ENCODE measurements around the gene KREMEN1. TPM values are rescaled to one million over a fixed set of nuclear protein-coding genes. Genes with fewer than 3 reads are reported as not detected.

KREMEN1 gene
- total and polyA plus RNA-seq, 9 of the 15 experiments (the other 6 are each of a cell fraction or from before 2014, with no cell fraction given) = 0.69 to 11.5 (median 4.3) TPM

GRCh38 chr22:29205594-29206371 lies 132.9 kb downstream of the KREMEN1 start, which contains the start of gene EMID1 (continued):
- TF ChIP-seq ZFP36 (IDR thresholded peaks at IDR 0.05; ENCODE audit: low read depth, low read length, partially characterized antibody) = peak; percentile 80
- TF ChIP-seq NRF1 (conservative IDR thresholded peaks at IDR 0.05 in 1 of 2, IDR thresholded peaks at IDR 0.05 in 1 of 2) = no peak
- no peak for TF ChIP-seq ELK3 (CRISPR knock-in tag; IDR thresholded peaks at IDR 0.05)
- no peak for TF ChIP-seq COPS2 (conservative IDR thresholded peaks at IDR 0.05)
- no peak for TF ChIP-seq BRD4 (IDR thresholded peaks at IDR 0.05)
- no peak for TF ChIP-seq CREB1 (IDR thresholded peaks at IDR 0.05)
- no peak for TF ChIP-seq CREB1 (CRISPR knock-in tag; IDR thresholded peaks at IDR 0.05)
- no peak for TF ChIP-seq IFI16 (CRISPR knock-in tag; IDR thresholded peaks at IDR 0.05)
- no peak for TF ChIP-seq CBFA2T2 (conservative IDR thresholded peaks at IDR 0.05)
- TF ChIP-seq ELF1 (tag; IDR thresholded peaks at IDR 0.05) = peak; percentile 57; the same call in 1 of the 2 replicates
- TF ChIP-seq NR0B1 (IDR thresholded peaks at IDR 0.05; ENCODE audit: partially characterized antibody) = no peak
- no peak for TF ChIP-seq MCM5 (IDR thresholded peaks at IDR 0.05; ENCODE audit: low read depth)
- TF ChIP-seq TGIF2 (CRISPR knock-in tag; IDR thresholded peaks at IDR 0.05) = no peak
- TF ChIP-seq GTF2B (IDR thresholded peaks at IDR 0.05; ENCODE audit: extremely low read depth, insufficient read length) = no peak
- no peak for TF ChIP-seq TCFL5 (CRISPR knock-in tag; conservative IDR thresholded peaks at IDR 0.05)
- TF ChIP-seq TEAD4 (IDR thresholded peaks at IDR 0.05; ENCODE audit: low read length) = no peak
- no peak for TF ChIP-seq TEAD4 (CRISPR knock-in tag; IDR thresholded peaks at IDR 0.05; ENCODE audit: borderline replicate concordance)
- no peak for TF ChIP-seq TCF3 (CRISPR knock-in tag; IDR thresholded peaks at IDR 0.05)
- peak; percentile 75 for TF ChIP-seq CHD1 (IDR thresholded peaks at IDR 0.05; ENCODE audit: low read length)
- no peak for TF ChIP-seq MXD1 (CRISPR knock-in tag; IDR thresholded peaks at IDR 0.05; ENCODE audit: borderline replicate concordance, poor library complexity, severe bottlenecking)
- TF ChIP-seq MCM7 (IDR thresholded peaks at IDR 0.05) = no peak
- no peak for TF ChIP-seq TARDBP (IDR thresholded peaks at IDR 0.05)
- no peak for TF ChIP-seq RHOXF2B (CRISPR knock-in tag; conservative IDR thresholded peaks at IDR 0.05)
- TF ChIP-seq HNRNPH1 (optimal IDR thresholded peaks at IDR 0.05; ENCODE audit: low read depth, low read length) = no peak
- no peak for TF ChIP-seq CREM (IDR thresholded peaks at IDR 0.05; ENCODE audit: low read depth)
- no peak for TF ChIP-seq ZNF324 (CRISPR knock-in tag; IDR thresholded peaks at IDR 0.05)
